Measurements from ENCODE around the gene UBQLNL.
A peak's percentile ranks its signal among the peaks of the same experiment; 100 is the strongest.

UBQLNL gene

DNA sequence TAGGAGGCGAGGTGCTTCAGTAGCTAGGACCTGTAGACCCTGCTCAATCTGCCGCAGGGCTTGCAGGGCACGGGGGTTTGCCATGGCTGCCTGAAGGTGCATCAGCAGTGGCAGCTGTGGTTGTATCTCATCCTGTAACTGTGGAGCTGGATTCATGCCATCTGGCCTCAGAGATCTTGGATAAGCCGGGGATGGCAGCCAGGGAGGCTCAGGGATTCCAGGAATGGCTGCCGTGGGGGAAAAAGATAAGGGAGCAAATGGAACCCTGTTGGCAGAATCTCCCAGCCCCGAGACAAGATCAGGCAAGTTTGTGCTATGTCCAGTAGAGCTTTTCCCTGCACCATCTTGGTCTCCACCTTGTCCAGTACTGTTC, 8.6 kb downstream of the UBQLNL start:
- DNase-seq (ENCODE audit: low spot score), result no peak

DNA sequence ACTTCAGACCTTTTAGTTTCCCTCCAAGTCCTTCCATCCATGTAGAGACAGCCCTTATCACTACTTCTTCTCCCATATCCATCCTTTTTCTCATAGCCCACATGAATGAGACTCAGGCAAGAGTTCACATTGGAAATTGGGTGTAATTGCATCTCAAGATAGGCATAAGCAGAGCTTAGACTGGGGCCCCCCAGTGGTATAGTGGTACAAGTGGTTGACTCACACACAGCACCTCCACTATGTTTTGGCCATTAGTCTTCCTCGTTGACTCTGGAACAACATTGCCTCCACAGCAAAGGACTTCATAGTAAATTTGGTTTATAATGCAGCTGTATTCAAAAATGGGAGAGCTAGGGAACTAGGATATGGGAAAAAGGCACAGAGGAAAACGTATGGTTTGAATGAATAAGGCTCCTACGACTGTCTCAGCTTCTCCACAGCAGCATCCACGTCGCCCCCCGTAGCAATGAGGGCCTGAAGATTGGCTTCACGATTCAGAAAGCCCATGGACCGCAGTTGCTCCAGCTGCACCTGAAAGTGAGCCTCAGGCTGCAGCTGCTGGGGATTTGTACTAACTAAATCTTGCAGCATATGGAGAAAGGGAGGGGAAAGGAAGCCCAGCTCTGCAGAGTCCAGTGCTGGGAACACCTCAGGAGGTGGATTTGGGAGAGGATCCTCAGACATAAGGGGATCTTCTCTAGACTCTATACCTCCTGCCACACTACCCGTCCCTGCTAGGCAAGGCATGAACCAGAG, 9.1 kb downstream of the UBQLNL start:
- no peak for DNase-seq (ENCODE audit: low spot score)

DNA sequence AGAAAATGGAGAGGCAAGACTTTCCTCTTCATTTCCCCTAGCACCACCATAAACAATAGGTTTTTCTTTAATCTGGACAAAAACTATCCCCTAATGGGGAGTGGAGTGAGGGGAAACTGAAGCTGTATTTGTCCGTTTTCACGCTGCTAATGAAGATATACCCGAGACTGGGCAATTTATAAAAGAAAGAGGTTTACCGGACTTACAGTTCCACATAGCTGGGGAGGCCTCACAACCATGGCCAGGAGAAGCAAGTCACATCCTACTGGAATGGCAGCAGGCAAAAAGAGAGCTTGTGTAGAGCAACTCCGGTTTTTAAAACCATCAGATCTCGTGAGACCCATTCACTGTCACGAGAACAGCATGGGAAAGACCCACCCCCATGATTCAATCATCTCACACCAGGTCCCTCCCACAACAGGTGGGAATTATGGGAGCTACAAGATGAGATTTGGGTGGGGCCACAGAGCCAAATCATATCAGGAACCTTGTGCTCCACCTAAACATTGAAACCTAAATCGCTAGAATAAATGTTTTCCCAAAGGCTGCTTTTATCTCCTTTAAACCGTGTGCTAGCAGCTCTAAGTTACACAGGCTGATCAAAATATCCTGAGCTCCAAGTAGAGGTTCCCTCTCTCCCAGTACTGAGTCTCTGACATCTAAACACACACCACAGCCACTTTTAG, 11.0 kb downstream of the UBQLNL start:
- DNase-seq (ENCODE audit: low spot score), result no peak

DNA sequence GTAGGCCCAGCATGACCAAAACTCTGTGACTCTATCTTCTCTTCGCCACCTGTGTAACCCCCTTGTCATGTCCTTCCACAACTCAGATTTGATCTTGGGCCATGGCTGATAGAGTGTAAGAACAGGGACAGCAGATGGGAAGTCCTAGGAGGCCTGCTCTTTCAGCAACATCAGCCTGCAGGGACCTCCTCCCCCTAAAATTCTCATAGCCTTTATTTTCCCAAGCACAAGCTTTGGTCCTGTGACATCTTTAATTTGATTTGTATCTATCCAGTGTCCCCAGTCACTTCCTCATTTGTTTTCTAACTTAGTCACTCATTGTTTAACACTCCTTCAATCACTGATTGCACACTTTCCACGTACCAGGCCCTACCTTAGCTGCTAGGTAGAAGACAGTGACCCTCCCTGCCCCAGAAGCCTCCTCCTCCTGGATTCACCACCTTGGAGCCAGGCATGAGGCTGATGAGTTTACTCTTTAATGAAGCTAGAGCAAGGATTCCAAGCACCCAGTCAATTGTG, 12.0 kb downstream of the UBQLNL start:
- DNase-seq (ENCODE audit: low spot score), result no peak

DNA sequence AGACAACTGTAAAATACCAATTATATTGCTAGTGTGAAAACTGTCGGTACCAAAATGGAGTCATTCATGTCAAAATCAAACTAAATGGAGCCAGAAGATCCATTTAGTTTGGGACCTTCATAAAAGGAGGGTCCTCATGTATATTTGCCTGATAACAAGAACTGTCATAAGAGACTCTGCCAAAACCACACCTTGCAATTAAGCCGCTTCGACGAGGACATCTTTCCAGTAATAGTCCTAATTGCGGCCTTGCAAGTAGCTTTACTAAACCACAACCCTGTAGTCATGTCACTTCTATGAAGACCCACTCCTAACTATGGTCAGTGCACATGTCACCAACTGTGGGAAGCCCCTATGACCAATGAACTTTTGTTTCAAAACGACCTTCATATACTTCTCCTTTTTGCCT, 16.1 kb downstream of the UBQLNL start:
- no peak for DNase-seq (ENCODE audit: low spot score)

DNA sequence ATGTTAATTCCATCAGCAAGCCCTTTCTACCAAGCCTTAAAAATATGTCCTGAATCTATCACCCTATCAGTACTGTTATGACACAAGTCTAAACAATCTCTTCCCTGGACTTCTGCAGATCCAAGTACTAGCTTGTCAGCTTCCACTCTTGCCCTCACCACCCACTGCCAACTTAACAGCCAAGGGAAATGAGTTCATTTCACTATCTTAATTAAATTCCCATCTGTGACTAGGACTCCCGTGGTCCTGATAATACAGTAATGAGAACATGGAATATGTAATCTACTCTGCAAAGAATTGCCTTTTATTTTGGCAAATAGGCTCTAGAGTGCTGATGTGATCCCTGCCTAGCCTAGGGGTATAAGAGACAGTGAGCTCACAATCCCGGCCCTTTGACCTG, 16.8 kb downstream of the UBQLNL start:
- no peak for DNase-seq (ENCODE audit: low spot score)

DNA sequence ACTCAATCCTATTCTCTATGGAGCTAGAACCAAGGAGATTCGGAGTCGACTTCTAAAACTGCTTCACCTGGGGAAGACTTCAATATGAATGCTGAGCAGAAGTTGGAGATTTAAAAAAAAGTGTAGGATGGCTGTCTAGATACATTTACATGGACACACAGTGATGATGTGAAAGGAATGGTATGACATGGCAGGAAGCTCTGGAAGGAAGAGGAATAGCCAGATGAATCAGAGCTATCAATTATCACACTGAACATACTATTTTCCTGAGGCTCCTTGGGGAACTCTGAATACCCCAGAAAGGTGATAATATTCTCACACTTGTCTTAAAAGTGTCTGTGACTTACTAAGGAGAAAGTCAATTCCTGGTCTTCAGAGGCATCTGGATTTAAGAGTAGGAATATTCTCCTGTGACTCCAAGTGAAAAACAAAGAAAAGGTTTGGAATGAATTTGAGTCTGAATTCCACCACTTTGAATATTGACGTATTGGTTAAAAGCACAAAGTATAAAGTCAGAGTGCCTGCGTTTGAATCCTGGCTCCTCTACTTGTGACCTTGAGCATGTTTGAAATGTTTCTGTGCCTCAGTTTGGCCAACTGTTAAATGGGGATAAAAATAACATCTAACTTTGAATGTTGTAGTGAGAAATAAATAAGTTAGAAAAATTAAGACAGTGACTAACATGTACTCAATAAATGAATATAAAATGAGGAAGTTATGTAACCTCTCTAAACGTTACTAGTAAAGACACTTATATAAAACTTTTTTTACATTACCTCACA, 26.7 kb downstream of the UBQLNL start:
- DNase-seq (ENCODE audit: low spot score), result no peak

DNA sequence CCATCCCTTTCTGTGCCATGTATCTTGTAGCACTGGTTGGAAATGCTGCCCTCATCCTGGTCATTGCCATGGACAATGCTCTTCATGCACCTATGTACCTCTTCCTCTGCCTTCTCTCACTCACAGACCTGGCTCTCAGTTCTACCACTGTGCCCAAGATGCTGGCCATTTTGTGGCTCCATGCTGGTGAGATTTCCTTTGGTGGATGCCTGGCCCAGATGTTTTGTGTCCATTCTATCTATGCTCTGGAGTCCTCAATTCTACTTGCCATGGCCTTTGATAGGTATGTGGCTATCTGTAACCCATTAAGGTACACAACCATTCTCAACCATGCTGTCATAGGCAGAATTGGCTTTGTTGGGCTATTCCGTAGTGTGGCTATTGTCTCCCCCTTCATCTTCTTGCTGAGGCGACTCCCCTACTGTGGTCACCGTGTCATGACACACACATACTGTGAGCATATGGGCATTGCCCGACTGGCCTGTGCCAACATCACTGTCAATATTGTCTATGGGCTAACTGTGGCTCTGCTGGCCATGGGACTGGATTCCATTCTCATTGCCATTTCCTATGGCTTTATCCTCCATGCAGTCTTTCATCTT, 27.6 kb downstream of the UBQLNL start:
- no peak for DNase-seq (ENCODE audit: low spot score)

DNA sequence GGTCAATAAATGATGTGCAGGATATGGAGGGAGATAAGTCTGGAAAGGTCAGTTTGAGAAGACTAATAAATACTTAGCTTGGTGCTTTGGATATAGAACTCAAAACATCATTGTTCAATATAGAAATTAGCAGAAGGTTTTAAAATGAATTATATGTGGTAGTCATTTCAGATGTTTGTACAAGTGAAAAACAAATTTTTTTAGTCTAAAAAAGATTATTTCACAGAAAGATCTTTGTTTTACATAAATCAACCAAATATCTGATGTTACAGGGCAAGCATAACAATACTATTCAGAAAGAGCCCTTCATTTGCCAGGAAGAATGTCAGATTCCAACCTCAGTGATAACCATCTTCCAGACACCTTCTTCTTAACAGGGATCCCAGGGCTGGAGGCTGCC, 28.1 kb downstream of the UBQLNL start, which contains the start of gene OR52D1:
OR52D1 (plus strand) TSS at position 301 of the 400 bp plus-strand sequence; CDS start at position 323, 22 bp downstream.
- DNase-seq (ENCODE audit: low spot score), result no peak

DNA sequence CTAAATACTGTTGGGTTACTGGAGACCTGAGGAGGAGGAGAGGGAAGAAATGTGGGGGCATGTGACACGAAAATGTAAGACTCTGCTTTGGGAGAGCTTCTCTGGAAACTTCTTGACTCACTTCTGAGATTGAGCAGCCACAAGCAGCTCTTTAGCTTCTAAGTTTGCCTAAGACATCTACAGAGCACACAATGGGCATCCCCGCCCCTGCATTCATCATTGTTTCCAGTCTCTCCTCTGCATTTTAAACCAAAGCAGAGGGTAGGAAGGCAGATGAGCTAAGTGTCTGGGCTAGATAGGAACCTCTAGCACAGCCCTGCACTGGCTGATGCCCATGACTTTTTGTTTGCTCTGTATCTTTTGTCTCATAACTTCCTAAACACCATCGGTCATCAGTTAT, 30.1 kb downstream of the UBQLNL start:
- DNase-seq (ENCODE audit: low spot score), result no peak

DNA sequence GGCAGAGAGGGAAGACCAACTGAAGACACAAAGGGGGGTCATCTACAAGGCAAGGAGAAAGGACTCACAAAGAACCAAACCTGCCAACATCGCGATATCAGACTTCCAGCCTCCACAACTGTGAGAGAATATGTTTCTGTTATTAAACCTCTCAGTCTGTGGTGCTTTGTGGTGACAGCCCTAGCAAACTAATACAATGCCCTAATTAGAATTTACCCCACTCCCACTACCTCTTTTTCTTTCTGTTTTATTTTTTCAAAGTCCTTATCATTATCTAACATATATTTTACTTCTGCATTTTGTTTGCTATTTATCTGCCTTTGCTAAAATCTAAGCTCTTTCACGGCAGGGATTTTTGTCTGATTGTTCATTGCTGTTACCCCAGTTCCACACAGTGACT, 30.5 kb downstream of the UBQLNL start:
- DNase-seq (ENCODE audit: low spot score), result no peak

DNA sequence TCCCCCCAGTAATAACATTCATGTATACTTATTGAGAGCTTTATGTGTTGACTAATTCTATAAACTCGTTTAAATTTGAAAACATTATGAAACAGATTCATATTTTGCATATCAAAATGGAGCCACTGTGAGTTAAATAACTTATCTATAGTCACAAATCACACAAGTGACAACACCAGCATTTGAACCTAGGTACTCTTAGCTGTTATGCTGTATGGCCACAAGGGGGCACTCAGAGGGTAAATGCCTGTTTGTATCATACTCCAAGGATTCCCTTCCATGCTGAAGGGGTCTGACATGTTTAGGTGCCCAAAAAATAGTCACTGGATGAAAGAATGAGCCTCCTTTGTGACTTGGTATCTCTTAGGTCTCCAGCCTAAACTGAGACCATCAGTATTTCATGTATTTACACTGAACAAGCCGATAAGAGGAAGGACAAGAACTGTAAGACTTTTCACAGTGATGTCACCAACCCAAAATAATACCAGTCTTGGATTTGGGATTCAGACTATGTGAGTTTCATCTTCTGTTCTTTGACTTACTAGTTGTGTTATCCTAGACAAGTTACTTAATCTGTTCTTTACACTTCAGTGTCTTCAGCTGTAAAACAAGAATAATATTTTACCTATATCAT, 40.2 kb downstream of the UBQLNL start:
- peak; percentile 2 for DNase-seq (ENCODE audit: low spot score)

DNA sequence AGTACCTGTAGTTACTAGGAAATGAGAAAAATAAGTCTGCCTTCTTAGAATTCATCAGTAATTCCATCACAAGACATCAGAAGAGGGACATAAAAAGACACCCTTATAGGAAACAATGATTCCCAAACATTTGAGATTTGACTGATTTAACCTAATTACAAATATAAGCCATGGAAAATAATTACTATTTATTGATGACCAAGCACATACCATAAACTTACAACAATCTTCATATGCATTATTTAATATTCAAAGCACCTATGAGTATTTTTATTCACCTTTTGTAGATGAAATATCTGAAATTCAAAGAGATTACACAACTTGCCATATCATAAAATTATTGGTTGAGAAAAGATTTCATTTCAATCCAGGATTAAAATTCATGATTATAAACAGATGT, 42.6 kb downstream of the UBQLNL start:
- no peak for DNase-seq (ENCODE audit: low spot score)

DNA sequence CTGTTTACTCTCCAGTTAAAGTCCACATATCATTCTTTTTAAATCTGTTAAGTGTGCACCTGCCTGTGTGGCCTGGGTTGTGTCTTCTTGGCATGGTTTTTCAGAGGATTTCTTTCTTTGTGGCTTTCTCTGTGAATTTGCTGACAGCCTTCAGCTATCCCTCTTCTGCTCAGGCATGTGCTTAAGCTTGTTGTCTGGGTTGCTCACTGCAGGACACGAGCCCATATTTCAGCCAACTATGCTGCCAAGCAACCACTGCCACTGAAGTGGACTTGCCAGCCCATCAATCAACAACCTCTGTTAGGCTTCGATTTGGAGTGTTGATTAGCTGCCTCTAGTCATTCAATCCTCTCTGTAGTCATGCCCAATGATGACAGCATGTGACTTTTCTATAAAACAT, 49.0 kb downstream of the UBQLNL start:
- DNase-seq (ENCODE audit: low spot score), result no peak

Data from putamen (tissue), 1 donor.